Fibroblast of skin of left quadriceps (primary cell): ENCODE measurements around the gene APOO.
A peak's percentile ranks its signal among the peaks of the same experiment; 100 is the strongest.
"Not testable (repeated sequence)": the region's sequence is repeated elsewhere in the genome, so short reads cannot be mapped to it uniquely, and the experiment has no call there.

Experiments
- DNase-seq, 2 experiments: peaks; one replicate each; pipeline ENCODE4 v3.0.0-alpha.2; 2013; ENCODE audit warnings: low read depth in 2 of 2

APOO gene

GRCh38 chrX:23904096-23904495 is 3.6 kb downstream of the APOO start:
- no peak for DNase-seq

DNA sequence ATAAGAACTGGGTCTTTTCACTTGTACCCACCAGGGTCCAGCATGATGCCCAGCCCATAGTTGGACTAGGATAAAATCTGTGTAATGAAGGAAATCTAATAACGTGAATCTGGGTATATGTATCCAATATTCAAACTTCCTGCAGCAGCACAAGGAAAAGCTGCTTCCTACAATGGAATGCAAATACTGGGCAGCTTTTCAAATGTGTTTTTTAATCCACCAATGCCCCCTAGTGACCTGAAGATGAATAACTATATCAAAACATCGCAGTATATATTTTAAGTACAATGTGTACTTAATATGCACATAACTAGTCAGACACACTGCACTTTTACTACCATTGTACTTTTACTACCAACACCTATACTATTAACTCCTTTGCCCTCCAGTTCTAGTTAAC is 5.3 kb downstream of the APOO start:
- DNase-seq, result peak; percentile 31 to 37

DNA sequence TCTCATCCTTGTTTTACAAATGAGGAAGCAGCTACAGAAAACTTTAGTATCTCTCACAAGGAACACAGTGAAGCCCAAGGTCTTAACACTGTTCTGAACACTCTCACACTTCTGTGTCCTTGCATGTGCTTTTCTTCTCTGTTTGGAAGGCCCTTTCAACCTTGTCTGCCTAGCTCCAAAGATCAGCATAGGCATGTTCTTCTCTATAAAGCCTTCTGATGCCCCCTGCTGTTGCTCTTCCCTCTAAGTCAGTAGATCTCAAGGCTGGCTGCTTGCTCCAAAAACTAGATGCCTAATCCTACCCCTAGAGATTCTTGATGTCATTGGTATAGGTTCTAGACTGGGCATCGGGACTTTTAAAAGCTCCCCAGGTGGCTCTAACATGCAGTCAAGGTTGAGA is 5.9 kb downstream of the APOO start:
- peak; percentile 35 to 42 for DNase-seq

GRCh38 chrX:23901060-23901459 is 6.7 kb downstream of the APOO start:
- no peak for DNase-seq

- DNase-seq, result no peak
These were observed 7.4 kb downstream of the APOO start for GRCh38 chrX:23900220-23900797.

DNA sequence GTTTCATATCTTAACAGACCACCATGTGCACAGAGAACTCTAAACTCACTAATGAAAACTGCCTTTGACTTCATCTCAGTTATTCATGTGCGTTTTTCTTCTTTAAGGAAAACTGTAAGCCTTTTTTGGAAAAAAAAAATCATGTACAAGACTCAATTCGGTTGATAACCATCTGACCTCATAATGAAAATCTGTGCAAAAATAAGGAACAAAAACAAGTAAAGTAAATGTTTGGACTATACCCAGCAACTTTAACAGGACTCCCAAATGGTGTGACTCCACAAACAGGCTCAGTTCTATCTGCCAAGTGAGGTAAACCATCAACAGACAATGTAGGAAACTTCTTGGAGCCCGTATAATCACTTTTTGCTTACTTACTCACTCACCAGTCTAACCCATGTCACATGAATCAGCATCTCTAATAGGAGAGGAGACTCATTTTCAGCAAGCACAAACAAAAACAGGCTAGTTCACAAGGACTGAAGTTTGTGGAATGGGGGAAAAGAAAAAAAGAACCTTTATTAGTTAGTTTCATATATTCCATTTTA is 9.3 kb downstream of the APOO start:
- DNase-seq, result no peak

GRCh38 chrX:23896981-23897380 is 10.8 kb downstream of the APOO start:
- no peak for DNase-seq

DNA sequence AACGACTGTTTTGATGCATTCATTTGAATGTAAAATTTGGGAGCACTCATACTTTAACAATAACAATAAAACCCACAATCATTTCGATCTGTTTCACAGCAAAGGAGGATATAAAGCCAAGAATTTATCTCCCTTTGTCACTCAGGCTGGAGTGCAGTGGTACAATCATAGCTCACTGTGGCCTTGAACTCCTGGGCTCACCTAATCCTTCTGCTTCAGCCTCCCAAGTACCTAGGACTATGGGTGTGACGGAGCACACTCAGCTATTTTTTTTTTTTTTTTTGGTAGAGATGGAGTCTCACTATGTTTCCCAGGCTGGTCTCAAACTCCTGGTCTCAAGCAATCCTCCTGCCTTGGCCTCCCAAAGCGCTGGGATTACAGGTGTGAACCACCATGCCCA is 11.2 kb downstream of the APOO start:
- DNase-seq, result not testable (repeated sequence)

DNA sequence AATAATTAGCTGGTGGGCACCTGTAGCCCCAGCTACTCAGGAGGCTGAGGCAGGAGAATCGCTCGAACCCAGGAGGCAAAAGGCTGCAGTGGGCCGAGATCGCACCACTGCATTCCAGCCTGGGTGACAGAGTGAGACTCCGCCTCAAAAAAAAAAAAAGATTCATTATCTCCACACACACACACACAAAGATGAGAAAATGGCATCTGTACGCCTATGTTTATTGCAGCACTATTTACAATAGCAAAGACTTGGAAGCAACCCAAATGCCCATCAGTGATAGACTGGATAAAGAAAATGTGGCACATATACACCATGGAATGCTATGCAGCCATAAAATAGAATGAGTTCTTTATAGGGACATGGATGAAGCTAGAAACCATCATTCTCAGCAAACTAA is 12.7 kb downstream of the APOO start:
- DNase-seq, result not testable (repeated sequence)

- no peak for DNase-seq
These were observed 16.8 kb downstream of the APOO start for GRCh38 chrX:23890933-23891332.

- no peak for DNase-seq
These were observed 18.7 kb downstream of the APOO start for GRCh38 chrX:23888887-23889501.

- no peak for DNase-seq
These were observed 19.8 kb downstream of the APOO start for GRCh38 chrX:23887918-23888317.

GRCh38 chrX:23887451-23887850 is 20.3 kb downstream of the APOO start:
- DNase-seq, result no peak

DNA sequence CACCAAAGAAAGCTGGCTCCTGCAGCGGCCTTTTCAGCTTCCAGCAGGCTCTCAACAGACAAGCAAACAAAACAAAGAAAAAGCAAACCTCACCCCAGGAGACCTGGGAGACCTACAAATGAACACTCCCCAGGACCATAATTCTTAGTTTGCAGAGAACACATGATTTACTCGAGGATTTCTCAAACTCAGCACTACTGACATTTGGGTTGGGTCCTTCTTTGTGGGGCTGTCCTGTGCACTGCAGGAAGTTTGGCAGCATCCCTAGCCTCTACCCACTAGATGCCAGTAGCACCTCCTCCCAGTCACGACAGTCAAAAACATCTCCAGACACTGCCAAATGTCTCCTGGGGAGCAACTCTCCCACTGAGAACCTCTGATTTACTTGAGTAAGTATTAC is 21.9 kb downstream of the APOO start:
- DNase-seq, result no peak

DNA sequence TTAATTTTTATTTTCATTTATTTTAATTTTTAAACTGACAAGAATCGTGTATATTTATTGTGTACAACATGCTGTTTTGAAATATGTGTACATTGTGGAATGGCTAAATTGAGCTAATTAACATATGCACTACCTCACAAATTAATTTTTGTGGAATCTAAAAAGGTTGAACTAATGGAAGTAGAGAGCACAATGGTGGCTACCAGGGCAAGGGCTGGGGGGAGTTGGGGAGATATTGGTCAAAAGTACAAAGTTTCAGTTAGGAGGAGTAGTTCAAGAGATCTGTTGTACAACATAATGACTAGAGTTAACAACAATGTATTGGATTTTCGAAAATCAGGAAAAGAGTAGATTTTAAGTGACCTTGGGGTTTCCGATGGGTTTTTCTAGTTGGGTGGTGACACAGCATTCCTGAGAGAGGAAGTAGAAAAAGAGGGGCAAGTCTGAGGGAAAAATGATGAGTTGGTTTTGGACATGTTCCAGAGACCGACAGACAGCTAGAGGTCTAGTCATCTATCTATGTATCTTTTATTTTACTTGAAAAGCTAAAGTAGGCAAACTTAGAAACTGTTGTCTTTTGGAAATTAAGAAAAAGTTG is 23.2 kb downstream of the APOO start:
- DNase-seq, result peak; percentile 21 to 24

DNA sequence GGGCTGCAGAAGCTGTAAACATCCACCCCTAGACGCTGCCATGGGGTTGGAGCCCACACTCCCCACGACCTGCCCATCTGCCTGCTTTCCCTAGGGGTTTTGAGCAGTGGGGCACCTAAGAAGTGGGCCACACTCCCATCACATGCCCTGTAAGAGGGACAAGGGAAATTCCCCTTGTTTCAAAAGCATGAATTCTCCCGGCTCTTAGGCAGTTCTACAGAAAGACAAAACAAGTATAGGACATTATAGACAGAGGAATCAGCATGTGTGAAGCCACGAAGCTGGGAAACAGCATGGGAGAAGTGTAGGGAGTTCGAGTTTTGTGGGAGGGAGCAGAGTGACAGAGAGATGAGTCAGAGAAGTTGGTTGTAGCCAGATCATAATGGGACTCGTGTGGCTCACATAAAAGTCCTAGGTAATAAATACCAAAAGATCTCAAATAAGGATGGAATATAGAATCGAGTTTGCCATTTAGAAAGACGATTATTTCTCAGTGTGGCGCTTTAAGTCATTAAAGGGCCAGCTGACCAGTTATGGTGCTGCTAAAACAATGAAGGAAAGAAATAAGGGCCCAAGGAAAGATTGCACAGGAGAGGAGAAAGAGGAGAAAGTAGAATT is 23.9 kb downstream of the APOO start:
- DNase-seq, result peak; percentile 52 to 53

- no peak for DNase-seq
These were observed 28.2 kb downstream of the APOO start for GRCh38 chrX:23879380-23880090.

GRCh38 chrX:23871905-23872546 is 35.7 kb downstream of the APOO start:
- DNase-seq, result no peak

DNA sequence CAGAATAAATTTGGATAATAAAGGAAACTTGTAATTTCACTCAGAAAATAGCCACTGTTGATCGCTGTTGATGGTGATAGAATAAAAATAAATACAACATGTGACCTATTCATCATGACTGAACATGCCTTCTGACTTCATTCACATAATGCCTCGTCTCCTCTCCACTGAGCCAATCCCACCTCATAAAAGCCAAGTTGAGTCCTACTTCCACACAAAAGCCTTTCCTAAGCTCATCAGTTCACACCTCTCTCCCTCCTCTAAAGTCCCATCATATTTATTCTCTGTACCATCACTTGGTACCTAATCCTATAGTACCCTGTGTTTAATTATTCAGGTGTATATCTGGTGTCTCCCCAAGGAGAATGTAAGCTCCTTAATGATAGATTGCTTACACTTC is 37.7 kb downstream of the APOO start:
- no peak for DNase-seq

DNA sequence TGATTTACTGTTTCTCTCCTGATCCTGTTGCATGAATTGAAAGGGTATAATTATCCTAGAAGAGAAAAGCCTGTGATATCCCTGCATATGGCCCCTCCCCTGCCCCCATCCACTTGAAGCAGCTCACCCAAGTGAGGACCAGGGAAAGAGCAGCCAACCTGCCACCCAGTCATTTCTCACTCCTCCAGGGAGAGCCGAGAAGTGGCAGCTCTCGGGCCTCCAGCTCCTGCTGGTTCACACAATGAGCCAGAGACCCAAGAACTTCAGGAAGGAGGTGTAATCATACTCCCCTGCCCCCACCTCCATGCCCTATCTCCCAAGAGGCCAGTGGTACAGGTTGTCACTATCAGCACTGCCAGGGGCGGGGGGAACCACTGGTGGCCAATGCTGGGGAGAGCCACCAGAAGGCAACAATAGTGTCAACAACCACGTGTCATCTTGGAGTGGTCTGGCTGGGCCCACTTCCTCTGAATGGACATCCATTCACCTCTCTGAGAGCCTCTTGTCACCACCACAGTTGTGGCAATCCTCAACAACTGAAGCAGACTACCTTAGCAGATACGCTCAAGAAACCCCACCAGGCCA is 42.9 kb downstream of the APOO start:
- no peak for DNase-seq

GRCh38 chrX:23861952-23862351 is 45.8 kb downstream of the APOO start:
- DNase-seq, result not testable (repeated sequence)
